GM12865 (cell line): ENCODE data around the gene GNB5.

ENCODE experiments used
- DNase-seq: peaks from one replicate; pipeline ENCODE4 v3.0.0; 2010; ENCODE audit warnings: low read depth
- H3K4me3 ChIP-seq: 2 replicates; pipeline ENCODE4 v1.5.1; 2011; ENCODE audit warnings: mild to moderate bottlenecking, low read depth, low read length, control low read depth
- CTCF ChIP-seq: IDR thresholded peaks from 2 replicates; pipeline ENCODE4 v1.5.1; 2011; ENCODE audit warnings: low read length, control low read depth, low read depth, inconsistent platforms; ENCODE audit not compliant: insufficient read depth; ENCODE audit errors: missing control alignments

Gene GNB5

GRCh38 chr15:52151353-52151752 is 39.8 kb downstream of the GNB5 start:
- DNase-seq: no peak
- H3K4me3 ChIP-seq: no peak overlapping the region
- no peak for TF ChIP-seq CTCF

- no peak for TF ChIP-seq CTCF
- H3K4me3 ChIP-seq: no peak overlapping the region
- no peak for DNase-seq
These were observed 40.3 kb downstream of the GNB5 start for GRCh38 chr15:52150871-52151270.

GRCh38 chr15:52150043-52150825 is 41.0 kb downstream of the GNB5 start:
- no peak overlapping the region for H3K4me3 ChIP-seq
- no peak for DNase-seq
- no peak for TF ChIP-seq CTCF

- no peak for TF ChIP-seq CTCF
- no peak for DNase-seq
- no peak overlapping the region for H3K4me3 ChIP-seq
These were observed 42.8 kb downstream of the GNB5 start for GRCh38 chr15:52148403-52148802.

GRCh38 chr15:52146776-52147175 is 44.4 kb downstream of the GNB5 start:
- H3K4me3 ChIP-seq: no peak overlapping the region
- no peak for DNase-seq
- no peak for TF ChIP-seq CTCF

- DNase-seq: no peak
- H3K4me3 ChIP-seq: no peak overlapping the region
- TF ChIP-seq CTCF: no peak
These were observed 44.9 kb downstream of the GNB5 start for GRCh38 chr15:52146261-52146660.

GRCh38 chr15:52144656-52145178 is 46.5 kb downstream of the GNB5 start:
- H3K4me3 ChIP-seq: no peak overlapping the region
- no peak for TF ChIP-seq CTCF
- no peak for DNase-seq
